Frontal cortex (tissue), 4 donors: ENCODE data around the gene CHN2. TPM values are rescaled to one million over a fixed set of nuclear protein-coding genes. Genes with fewer than 3 reads are reported as not detected.

Experiments
- DNase-seq, 2 donors: peaks; one replicate each; pipeline ENCODE4 v3.0.0; 2012; ENCODE audit warnings: low spot score in 2 of 2
- FAIRE-seq: peaks from 2 replicates; lab custom pipeline; 2012; peaks lifted over from hg19 to GRCh38; lab: Jason Lieb, UNC
- total RNA-seq: library from RNA; depleted of rRNA; stranded (reverse); fragments of >200 nt; gene quantifications from one replicate; pipeline ENCODE4 v1.2.3, GENCODE V29; 2014
- donor health status: control.
- donor health status: control.
- donor health status: control.

CHN2 gene
- total RNA-seq, 1 donor from 2014 or later: 96.6 TPM

DNA sequence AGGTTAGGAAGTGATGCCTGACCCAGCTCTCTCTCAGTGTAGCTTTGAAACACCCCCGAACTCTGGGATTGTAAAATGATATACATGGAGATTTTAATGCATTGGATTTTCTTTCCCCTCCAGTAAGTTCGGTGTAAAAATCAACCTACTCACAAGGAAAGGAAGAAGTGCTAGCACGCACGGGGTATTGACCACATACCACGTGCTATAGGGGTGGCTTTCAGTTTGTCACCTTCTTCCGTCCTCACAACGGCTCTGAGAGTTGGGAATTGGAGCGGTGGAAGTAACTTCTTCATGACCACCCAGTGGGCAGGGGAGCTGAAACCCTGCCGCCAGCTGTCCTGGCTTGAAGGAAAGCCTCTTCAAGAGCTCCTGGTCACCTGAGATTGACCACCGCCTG lies 219.6 kb downstream of the CHN2 start:
- DNase-seq: no peak
- no peak for FAIRE-seq

DNA sequence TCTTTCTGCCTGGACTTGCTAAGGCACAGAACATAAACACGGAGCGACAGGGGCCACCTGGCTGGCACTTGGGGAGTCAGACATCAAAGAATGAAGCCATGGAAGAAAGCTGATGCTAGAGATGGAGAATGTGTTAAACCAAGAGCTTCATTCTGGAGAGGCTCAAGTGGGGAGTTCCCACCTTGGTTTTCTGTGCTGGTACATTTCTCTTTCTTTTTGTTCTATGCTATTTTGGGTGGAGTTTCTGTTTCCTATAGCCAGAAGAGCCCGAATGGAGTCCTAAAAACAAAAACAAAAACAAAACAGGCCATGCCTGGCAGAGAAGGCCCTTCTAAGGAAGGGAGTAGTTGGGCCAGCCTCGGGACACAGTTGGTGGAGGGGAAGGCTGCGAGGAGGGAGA lies 220.6 kb downstream of the CHN2 start:
- FAIRE-seq (no peak), DNase-seq (no peak)

DNA sequence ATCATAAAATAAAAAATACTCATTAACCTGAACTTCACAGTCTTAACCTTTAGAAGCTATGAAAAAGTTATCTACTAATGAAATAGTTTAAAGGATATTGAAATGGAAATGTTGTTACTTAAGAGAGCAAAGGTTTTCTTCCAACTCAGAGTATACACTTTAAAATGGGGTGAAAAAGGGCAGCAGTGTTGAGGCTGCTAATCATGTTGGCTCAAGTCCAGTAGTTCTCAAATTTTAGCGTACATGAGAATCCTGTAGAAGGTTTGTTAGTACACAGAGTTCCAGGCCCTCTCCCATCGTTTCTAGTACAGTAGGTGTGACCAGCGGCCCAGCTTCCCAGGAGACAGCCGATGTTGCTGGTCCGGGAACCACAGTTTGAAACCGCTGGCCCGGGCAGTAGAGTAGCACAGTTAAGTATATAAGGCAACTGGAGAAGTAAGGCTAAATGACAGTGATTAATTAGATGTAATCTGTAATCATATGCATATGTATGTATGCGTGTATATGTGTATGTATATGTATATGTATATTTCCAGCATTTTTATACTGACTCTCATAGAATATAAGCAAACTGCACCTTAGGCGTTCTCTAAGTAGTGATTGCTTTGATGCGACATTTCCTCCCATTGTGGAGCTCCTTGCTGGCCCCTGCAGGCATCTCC lies 221.8 kb downstream of the CHN2 start:
- no peak for FAIRE-seq
- no peak for DNase-seq

DNA sequence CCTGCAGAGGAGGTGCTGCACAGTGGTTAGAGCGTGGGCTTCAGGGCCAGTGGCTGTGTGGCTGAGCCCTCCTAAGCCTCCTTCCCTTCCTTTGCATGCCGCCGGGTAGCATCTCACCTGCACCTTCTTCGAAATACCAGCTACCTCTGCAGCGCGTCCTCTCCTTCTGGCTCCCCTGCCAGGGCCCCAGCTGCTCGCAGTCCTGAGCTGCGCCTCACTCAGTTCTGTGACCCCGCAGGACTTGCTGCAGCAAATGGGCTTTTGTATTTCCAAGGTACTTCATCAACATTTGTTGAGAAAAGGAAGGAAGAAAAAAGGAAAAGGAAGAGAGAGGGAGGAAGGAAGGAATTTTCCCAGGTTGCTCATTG lies 222.3 kb downstream of the CHN2 start:
- DNase-seq: no peak
- no peak for FAIRE-seq

DNA sequence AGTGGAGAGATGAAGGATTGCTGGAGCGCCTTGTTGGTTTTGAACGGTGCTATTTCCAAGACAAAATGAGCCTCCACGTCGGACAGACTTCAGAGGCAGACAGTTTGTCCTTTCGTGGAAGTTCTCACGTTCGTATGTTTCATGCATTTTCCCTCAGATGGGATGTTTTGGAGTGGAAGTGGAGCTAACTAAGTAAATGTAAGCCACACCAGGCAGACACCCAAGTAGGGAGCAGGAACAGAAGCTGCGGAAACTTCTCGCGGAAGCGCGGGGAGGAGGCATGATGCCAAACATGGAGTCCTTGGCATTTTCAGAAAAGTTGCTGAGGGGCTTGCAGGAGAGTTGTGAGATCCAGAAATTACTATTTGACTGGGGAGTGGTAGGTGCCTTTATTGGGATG lies 223.5 kb downstream of the CHN2 start:
- no peak for DNase-seq
- no peak for FAIRE-seq

DNA sequence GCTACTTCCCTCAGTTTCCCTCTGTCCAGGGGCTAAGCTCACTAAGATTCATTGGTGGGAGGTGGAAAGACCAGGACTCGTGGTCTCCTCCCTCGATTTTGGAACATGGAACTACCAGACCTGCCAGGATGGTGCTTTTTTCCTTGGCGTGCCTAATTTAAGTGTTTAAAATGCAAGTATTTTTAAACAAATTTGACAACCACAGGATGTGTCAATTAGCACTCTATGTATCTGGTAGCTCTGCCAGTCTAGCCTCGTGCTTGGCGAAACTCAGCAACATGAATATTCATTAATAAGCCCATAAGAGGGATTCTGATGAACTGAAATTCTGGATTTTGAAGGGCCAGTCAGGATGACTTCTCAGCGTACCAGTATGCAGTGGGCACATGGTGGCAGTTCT lies 224.1 kb downstream of the CHN2 start:
- FAIRE-seq: no peak
- DNase-seq: no peak

DNA sequence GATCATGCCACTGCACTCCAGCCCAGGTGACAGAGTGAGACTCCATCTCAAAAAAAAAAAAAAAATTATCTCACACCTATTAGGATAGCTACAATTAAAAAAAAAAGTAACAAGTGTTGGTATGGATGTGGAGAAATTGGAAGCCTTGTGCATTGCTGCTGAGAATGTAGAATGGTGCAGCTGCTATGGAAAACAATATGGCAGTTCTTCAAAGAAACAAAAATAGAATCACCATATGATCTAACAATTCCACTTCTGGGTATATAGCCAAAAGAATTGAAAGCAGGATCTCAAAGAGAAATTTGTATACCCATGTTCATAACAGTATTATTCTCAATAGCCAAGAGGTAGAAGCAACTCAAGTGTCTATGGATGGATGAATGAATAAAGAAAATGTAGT lies 225.4 kb downstream of the CHN2 start:
- no peak for DNase-seq
- no peak for FAIRE-seq

DNA sequence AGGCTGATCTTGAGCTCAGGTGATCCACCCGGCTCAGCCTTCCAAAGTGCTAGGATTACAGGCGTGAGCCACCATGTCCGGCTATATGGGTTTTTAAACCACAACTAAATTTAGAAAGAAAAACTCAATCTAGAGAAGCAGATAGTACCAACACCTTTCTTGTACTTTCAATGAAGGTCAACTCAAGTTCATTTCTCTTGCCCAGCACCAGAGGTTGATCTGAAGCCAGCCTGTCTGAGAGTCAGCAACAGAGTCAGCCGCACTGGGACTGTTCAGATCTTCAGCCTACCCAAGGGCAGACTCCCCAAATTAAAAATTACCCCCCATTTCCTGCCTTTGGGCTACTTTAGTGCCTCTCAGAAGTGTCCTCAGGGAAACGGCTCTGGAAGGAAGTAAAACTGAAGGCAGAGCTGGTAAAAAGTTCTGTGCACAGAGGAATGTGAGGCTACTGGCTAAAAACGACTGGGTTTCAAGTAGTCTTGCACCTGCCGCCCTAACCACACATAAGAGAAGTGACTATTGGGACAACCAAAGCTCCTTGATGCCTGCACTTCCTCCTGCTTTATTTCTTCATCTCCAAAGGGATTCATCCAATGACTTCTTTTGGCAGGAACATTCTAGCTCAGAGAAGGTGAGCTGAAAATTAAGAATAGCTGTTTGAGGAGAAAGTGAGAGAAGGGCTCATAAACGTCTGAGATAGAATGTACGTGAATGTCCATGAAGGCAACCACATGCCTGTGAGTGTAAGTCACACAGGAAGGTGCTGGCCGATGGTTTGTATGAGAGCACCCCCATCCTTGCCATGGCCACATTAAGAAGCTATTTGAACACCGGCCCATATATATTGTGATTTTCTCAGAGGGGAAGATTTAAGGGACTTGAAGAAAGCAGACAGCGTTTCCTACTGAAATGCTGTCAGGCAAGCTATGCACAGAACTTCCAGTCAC lies 226.7 kb downstream of the CHN2 start:
- FAIRE-seq (no peak), DNase-seq (no peak)

DNA sequence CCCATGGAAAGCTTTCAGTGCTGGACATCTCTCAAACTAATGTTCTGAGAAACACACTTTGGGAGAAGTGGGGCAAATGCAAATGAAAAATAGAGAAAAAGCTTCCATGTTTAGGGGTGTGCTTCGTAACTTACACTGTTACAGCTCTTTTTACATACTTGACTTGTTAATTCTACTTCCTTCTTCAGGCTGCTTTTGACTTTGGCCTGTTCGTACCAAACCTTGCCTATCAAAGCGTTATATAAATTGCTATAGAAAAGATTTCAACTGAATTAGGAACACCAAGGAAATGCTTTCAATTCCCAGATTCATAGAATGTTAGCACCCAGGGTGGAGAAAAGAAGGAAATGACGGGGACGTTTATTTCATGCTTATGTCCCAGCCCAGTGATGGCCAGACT lies 228.3 kb downstream of the CHN2 start:
- FAIRE-seq (no peak), DNase-seq (no peak)

DNA sequence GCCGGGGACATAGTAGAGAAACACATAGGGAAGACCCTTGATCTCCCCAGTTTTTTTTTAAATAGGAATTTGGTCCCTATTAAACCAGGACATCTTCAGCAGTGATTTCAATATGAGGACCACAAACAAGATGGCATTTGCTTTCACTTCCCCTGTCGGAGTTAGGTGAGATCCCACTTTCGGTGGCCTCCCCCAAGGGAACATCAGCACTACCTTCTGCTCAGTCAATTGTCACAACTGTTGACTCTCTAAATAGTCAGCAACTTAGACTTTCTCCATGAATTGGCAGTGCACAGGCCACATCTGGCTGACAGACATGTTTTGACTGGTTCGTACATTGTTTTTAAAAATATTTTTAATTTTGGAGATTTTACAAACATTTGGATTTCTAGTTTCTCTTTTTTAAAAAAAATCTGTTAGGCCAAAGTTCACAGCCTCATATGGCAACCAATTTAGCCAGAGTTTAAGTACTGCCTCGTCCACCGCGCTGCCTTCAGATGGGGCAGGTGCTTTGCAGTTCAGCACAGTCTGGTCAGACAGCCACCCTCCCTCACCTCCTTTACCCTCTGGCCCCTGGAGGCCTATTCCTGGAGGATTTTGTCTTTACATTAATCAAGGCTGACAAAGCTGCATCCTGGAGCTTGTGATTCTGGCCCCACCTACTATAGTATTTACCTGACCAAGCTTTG lies 229.9 kb downstream of the CHN2 start:
- no peak for FAIRE-seq
- DNase-seq: no peak

DNA sequence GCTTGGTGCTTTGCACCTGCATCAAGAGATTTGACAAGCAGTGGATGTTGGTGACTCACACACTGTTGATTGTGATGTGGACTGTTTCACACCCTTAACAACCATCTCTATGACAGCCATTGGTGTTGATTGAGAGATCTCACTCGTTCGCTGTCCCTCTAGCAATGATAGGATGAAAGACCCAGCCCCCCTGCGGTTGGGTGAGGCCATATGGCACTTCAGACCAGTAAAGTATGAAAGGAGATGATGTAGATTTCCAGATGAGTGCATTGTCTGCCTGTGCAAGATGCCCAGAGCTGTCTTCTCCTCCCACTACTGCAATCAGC lies 230.4 kb downstream of the CHN2 start:
- FAIRE-seq: no peak
- no peak for DNase-seq

DNA sequence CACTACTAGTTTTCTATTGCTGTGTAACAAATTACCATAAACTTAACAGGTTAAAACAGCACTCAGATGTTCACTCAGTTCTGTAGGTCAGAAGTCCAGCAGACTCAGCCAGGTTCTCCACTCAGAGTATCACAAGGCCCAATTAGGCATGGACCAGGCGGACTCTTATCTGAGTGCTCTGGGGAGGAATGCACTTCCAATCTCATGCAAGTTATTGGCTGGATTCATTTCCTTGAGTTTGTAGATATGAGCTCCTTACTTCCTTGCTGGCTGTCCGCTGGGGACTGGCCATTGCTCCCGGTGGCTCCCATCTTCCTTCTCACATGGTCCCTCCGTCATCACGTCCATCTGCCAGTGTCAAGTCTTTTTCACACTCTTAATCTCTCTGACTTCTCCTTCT lies 232.0 kb downstream of the CHN2 start:
- DNase-seq: no peak
- no peak for FAIRE-seq

DNA sequence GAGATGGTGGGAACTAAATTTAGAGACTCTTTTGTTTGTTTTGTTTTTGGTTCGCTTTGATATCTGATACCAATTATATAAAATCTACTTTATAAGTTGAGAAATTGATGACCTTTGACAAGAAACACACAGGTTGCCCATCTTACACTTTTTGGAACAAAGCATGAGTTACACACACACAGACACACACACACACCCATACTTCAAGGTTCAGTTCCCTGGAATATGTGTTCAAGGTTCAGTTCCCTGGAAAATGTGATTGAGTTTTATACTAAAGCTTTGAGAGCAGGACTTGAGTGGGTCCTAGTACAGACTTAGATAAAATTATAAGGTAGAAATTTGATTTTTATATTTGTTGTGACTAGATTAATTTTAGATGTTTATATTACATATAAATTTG lies 234.8 kb downstream of the CHN2 start:
- FAIRE-seq (no peak), DNase-seq (no peak)

DNA sequence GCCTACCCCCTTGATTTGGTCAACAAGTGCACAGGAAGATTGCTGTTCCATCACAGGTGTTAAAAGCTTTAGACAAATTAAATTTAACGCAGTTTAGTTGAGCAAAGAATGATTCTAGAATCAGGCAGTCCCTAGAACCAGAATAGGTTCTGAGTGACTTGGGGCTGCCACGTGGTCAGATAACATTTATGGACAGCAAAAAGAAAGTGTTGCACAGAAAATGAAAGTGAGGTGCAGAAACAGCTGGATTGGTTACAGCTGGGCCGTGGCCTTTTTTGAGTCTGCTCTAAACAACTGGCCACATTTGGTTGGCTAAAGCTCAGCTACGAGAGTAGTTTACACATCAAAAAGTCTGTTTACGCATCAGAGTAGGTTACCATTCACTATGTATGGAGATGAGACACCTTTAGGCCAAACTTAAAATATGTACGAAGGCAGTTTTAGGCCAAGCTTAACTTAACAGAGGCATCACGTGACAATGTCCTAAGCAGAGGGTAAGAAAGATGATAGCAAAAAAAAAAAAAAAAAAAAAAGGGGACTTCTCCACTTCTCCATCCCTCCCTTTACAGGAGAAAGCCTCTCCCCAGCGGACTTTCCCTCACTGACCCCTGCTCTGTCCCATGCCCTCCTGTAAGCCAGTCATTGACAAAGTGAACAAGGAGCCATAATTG lies 235.8 kb downstream of the CHN2 start:
- FAIRE-seq (no peak), DNase-seq (no peak)

DNA sequence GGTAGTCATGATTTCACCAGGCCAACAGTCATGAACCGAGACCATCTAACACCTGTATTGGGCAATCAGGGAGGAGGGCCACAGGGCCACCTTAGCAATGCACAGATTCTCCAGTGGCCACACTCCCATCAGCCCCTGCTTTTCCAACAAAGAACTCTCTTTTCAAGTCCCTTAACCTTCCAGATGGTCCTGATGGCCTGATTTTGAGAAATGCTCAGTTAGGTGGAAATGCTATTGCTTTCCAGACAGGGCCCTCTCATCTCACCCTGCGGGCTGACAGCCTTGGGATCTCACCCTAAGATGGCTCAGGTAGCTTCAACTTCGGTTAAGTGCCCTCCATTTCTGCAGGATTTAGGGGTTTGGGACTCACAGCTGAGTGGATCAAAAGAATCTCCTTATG lies 237.1 kb downstream of the CHN2 start:
- FAIRE-seq (no peak), DNase-seq (no peak)

DNA sequence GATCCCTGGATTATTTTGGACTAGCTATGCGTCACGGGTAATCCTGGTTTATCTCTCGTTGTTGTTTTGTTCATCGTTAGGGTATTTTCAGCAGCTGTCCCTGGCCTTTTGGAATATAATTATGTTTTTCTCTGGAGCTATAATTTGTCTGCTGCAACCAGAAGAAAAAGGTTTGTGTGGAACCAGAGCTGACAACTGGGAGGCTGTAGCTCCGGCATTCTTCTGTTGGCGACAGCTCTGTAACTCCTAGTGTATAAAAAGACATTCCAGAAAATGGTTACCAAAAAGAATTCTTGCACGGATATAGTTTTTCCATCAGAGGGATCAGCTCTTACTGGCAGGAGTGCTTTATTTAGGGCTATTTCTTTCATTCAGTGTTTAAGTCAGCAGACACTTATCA lies 238.1 kb downstream of the CHN2 start:
- DNase-seq: no peak
- no peak for FAIRE-seq

DNA sequence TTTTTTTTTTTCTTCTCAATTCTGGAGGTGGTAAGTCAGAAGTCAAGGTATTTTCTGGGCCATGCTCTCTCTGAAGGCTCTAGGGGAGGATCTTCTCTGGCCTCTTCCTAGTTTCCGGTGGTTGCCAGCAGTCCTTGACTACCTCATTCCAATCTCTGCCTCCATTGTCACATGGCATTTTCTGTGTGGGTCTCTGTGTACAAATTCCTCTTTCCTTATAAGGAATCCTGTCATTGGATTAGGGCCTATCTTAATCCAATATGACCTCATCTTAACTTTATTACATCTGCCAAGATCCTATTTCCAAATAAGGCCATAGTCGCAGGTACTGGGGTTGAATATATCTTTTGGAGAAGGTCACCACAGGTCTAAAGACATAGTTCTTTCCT lies 239.8 kb downstream of the CHN2 start:
- no peak for FAIRE-seq
- DNase-seq: no peak

DNA sequence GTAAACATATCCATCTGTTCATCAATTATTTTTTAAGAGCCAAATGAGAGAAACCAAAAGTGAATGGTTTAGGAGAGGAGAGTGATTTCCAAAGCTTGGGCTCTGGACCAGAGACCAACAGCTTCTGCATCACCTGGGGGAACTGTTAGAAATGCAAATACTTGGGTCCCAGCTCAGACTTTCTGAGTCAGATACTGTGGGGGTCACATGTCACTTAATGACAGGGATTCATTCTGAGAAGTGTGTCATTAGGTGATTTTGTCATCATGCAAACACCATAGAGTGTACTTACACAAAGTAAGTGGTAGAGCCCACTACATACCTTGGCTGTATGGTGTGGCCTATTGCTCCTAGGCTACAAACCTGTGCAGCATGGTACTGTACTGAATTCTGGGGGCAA lies 240.6 kb downstream of the CHN2 start:
- DNase-seq: no peak
- FAIRE-seq: no peak

DNA sequence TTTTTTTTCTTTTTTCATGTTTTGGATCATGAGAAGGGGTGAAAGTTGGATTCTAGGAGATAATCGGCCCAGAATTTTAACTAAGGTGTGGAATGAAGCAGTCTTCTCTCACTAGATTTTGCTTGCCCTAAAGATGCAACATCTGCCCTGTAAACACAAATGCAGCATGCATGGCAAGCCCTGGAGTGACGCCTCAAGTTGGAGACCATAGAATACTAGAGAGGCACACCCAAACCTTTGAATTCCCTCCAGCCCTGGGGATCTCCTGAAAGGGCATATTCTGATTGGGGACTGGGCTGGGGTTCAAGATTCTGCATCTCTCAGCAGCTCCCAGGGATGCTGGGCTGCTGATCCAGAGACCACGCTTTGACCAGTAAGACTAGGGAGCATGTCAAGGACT lies 241.3 kb downstream of the CHN2 start:
- DNase-seq (no peak), FAIRE-seq (no peak)

DNA sequence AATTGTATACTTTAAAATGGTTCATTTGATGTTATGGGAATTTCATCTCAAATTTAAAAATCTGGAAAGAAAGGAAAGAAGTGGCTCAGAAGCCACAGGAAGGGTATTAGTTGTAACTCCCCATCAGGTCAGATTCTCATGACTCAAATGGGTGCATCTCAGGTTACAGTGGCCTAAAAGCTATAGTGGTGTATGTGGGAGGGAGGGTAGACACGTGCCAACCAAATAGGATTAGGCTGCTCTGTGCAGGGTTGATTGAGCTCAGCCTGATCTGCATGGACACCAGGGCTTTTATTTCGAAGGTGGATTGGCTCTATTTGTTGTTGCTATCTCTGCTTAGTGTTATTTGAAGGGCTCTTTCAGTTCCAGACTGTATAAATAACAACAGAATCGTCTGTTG lies 247.6 kb downstream of the CHN2 start:
- FAIRE-seq: no peak

DNA sequence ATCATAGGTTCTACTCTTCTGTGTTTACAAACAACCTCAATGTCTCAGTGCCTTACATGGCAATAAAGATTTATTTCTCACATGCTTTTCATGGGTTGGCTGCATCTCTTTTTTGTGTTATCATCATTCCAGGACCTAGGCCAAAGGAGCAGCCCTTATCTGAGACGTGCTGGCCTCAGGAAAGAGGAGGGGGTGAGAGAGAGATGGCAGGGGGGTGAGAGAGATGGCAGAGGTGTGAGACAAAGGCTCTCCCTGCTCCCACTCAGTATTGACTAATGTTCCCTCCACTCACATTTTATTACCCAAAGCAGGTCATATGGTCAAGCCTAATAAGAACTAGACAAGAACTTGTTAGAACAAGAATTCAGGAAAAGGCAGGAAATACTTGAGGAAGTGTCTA lies 249.0 kb downstream of the CHN2 start:
- DNase-seq: no peak

More for the DNA sequence above, 247.6 kb downstream of the CHN2 start:
- no peak for DNase-seq

More for the DNA sequence above, 249.0 kb downstream of the CHN2 start:
- no peak for FAIRE-seq
